Measurements from ENCODE around the gene DNAH6.

Gene DNAH6

DNA sequence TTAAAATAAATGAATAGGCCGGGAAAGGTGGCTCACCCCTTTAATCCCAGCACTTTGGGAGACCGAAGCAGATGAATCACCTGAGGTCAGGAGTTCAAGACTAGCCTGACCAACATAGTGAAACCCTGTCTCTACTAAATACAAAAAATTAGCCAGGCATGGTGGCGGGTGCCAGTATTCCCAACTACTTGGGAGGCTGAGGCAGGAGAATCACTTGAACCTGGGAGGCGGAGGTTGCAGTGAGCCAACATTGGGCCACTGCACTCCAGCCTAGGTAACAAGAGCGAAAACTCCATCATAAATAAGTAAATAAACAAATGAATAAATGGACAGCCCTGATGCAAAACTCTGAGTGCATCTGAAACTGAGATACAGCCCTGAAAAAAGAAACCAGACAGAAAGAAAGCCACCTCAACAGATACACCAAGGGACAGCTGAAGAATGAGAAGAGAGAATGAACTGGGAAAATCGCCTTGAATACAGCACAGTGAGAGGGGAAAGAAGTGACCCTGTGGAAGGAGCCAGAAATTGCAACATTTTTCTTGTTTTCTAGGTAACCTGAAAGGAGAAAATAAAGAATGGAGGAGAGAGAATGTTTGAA lies 300.2 kb downstream of the DNAH6 start:
- ATAC-seq (ENCODE audit: low read depth): no peak
- H3K36me3 ChIP-seq (ENCODE audit: low read depth): no peaks in the 10 kb centered on the region
- no peak overlapping the region for H3K27ac ChIP-seq (ENCODE audit: poor library complexity, severe bottlenecking)

DNA sequence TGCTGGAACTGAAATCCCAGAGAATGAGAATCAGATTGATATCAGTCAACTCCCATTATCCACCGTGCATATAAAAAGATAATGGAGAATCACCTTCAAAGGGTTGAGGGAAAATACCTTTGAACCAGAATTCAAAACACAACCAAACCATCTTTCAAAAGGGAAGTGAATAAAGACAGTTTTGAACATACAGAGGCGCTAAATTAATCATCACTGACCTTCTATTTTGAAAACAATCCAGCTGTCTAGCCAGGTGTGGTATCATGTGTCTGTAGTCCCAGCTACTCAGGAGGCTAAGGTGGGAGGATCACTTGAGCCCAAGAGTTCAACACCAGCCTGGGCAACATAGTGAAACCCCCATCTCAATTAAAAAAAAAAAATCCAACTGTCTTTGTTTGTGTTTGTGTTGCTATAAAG lies 300.9 kb downstream of the DNAH6 start:
- ATAC-seq (ENCODE audit: low read depth) (no peak), DNase-seq (ENCODE audit: low spot score) (no peak)
- H3K36me3 ChIP-seq (ENCODE audit: low read depth): no peaks in the 10 kb centered on the region
- no peaks in the 10 kb centered on the region for H3K4me1 ChIP-seq (ENCODE audit: insufficient read depth, poor library complexity, severe bottlenecking)
- H3K27ac ChIP-seq (ENCODE audit: poor library complexity, severe bottlenecking): no peak overlapping the region
- no peaks in the 10 kb centered on the region for H3K27me3 ChIP-seq (ENCODE audit: insufficient read depth, poor library complexity, severe bottlenecking)
- H3K9me3 ChIP-seq (ENCODE audit: severe bottlenecking): no peaks in the 10 kb centered on the region
- no peak overlapping the region for H3K4me3 ChIP-seq (ENCODE audit: severe bottlenecking)
- TF ChIP-seq, protein P1, sequence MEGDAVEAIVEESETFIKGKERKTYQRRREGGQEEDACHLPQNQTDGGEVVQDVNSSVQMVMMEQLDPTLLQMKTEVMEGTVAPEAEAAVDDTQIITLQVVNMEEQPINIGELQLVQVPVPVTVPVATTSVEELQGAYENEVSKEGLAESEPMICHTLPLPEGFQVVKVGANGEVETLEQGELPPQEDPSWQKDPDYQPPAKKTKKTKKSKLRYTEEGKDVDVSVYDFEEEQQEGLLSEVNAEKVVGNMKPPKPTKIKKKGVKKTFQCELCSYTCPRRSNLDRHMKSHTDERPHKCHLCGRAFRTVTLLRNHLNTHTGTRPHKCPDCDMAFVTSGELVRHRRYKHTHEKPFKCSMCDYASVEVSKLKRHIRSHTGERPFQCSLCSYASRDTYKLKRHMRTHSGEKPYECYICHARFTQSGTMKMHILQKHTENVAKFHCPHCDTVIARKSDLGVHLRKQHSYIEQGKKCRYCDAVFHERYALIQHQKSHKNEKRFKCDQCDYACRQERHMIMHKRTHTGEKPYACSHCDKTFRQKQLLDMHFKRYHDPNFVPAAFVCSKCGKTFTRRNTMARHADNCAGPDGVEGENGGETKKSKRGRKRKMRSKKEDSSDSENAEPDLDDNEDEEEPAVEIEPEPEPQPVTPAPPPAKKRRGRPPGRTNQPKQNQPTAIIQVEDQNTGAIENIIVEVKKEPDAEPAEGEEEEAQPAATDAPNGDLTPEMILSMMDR (IDR thresholded peaks at IDR 0.05; ENCODE audit: poor library complexity, severe bottlenecking): no peak

More for the DNA sequence above, 300.2 kb downstream of the DNAH6 start:
- TF ChIP-seq, protein P1 (IDR thresholded peaks at IDR 0.05; ENCODE audit: poor library complexity, severe bottlenecking): no peak
- DNase-seq (ENCODE audit: low spot score): no peak
- no peaks in the 10 kb centered on the region for H3K27me3 ChIP-seq (ENCODE audit: insufficient read depth, poor library complexity, severe bottlenecking)
- no peak overlapping the region for H3K4me3 ChIP-seq (ENCODE audit: severe bottlenecking)
- no peaks in the 10 kb centered on the region for H3K4me1 ChIP-seq (ENCODE audit: insufficient read depth, poor library complexity, severe bottlenecking)
- H3K9me3 ChIP-seq (ENCODE audit: severe bottlenecking): no peaks in the 10 kb centered on the region

DNA sequence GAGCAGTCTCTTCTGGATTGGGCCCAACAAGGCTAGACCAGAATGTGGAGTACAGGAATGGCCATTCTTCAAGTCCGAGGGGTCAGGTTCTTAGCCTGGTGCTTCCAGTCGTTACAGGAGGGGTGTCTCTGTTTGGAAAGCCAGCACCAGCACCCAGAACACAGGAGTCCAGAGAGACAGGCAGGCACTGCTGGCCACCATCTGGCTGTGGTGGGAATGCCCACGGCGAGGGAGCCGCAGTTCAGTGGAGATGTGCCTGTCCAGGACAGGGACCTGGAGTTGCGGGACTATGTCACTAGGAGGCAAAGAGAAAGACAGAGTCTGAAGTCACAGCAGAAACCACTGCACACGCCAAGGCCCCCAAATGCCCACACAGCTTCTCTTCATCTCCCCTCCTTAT lies 305.5 kb downstream of the DNAH6 start:
- H3K4me3 ChIP-seq (ENCODE audit: severe bottlenecking): no peak overlapping the region
- no peaks in the 10 kb centered on the region for H3K4me1 ChIP-seq (ENCODE audit: insufficient read depth, poor library complexity, severe bottlenecking)
- TF ChIP-seq, protein P1 (IDR thresholded peaks at IDR 0.05; ENCODE audit: poor library complexity, severe bottlenecking): no peak
- DNase-seq (ENCODE audit: low spot score) (no peak), ATAC-seq (ENCODE audit: low read depth) (no peak)
- no peaks in the 10 kb centered on the region for H3K36me3 ChIP-seq (ENCODE audit: low read depth)
- no peaks in the 10 kb centered on the region for H3K27me3 ChIP-seq (ENCODE audit: insufficient read depth, poor library complexity, severe bottlenecking)
- H3K9me3 ChIP-seq (ENCODE audit: severe bottlenecking): no peaks in the 10 kb centered on the region
- H3K27ac ChIP-seq (ENCODE audit: poor library complexity, severe bottlenecking): no peak overlapping the region

GRCh38 chr2:84823229-84823628 lies 306.9 kb downstream of the DNAH6 start:
- Histone ChIP-seq H3K27me3 (ENCODE audit: insufficient read depth, poor library complexity, severe bottlenecking) (no peaks in the 10 kb centered on the region), H3K4me1 (ENCODE audit: insufficient read depth, poor library complexity, severe bottlenecking) (no peaks in the 10 kb centered on the region), H3K27ac (ENCODE audit: poor library complexity, severe bottlenecking) (no peak overlapping the region), H3K36me3 (ENCODE audit: low read depth) (no peaks in the 10 kb centered on the region), H3K4me3 (ENCODE audit: severe bottlenecking) (no peak overlapping the region), H3K9me3 (ENCODE audit: severe bottlenecking) (no peaks in the 10 kb centered on the region)
- no peak for DNase-seq (ENCODE audit: low spot score)
- TF ChIP-seq, protein P1 (IDR thresholded peaks at IDR 0.05; ENCODE audit: poor library complexity, severe bottlenecking): no peak
- ATAC-seq (ENCODE audit: low read depth): no peak

DNA sequence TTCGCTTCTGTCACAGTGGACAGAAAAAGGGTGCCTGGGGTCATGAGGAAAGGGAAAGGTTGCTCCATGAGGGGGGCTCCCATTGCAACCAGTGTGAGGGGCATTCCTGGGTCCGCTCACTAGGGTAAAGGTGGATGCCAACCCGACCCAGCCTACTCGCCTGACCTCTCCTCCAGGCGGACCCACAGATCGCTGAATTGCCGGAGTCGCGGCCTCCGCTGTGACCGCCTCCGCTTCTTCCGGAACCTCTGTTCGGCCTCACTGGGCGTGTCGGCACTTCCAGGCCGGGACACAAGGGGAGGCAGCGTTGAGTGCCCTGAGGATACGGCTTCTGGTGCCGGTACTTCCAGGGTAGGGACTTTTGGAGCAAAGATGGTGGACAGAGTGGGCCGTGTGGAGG lies 307.5 kb downstream of the DNAH6 start:
- H3K27me3 ChIP-seq (ENCODE audit: insufficient read depth, poor library complexity, severe bottlenecking): no peaks in the 10 kb centered on the region
- no peak for DNase-seq (ENCODE audit: low spot score)
- no peaks in the 10 kb centered on the region for H3K9me3 ChIP-seq (ENCODE audit: severe bottlenecking)
- no peak for ATAC-seq (ENCODE audit: low read depth)
- TF ChIP-seq, protein P1 (IDR thresholded peaks at IDR 0.05; ENCODE audit: poor library complexity, severe bottlenecking): no peak
- H3K4me1 ChIP-seq (ENCODE audit: insufficient read depth, poor library complexity, severe bottlenecking): no peaks in the 10 kb centered on the region
- H3K27ac ChIP-seq (ENCODE audit: poor library complexity, severe bottlenecking): no peak overlapping the region
- H3K36me3 ChIP-seq (ENCODE audit: low read depth): no peaks in the 10 kb centered on the region
- no peak overlapping the region for H3K4me3 ChIP-seq (ENCODE audit: severe bottlenecking)
